DMS 273 treated with DMSO at 0.1 percent for 48 hours (cell line): Measurements from ENCODE around the gene NTHL1.

ENCODE experiments used
- DNase-seq: peaks from one replicate; lab custom pipeline; 2025; lab: John Stamatoyannopoulos, UW

NTHL1 gene

GRCh38 chr16:2083876-2084780 is 36.5 kb upstream of the NTHL1 start:
- no peak for DNase-seq

- DNase-seq, result no peak
Measured at GRCh38 chr16:2083409-2083808, 35.8 kb upstream of the NTHL1 start.

- DNase-seq, result no peak
Measured at GRCh38 chr16:2082983-2083364, 35.3 kb upstream of the NTHL1 start.

GRCh38 chr16:2082171-2082982 is 34.7 kb upstream of the NTHL1 start:
- DNase-seq, result no peak

- no peak for DNase-seq
Measured at GRCh38 chr16:2081201-2082084, 33.8 kb upstream of the NTHL1 start.

- no peak for DNase-seq
Measured at GRCh38 chr16:2079991-2080390, 32.4 kb upstream of the NTHL1 start.

- DNase-seq, result no peak
Measured at GRCh38 chr16:2079311-2079800, 31.7 kb upstream of the NTHL1 start.

- no peak for DNase-seq
Measured at GRCh38 chr16:2078691-2079090, 31.1 kb upstream of the NTHL1 start.

- no peak for DNase-seq
Measured at GRCh38 chr16:2078096-2078495, 30.5 kb upstream of the NTHL1 start.

- no peak for DNase-seq
Measured at GRCh38 chr16:2077696-2078095, 30.1 kb upstream of the NTHL1 start.

GRCh38 chr16:2077016-2077415 is 29.4 kb upstream of the NTHL1 start:
- no peak for DNase-seq

GRCh38 chr16:2076072-2076865 is 28.6 kb upstream of the NTHL1 start:
- no peak for DNase-seq

- DNase-seq, result no peak
Measured at GRCh38 chr16:2075631-2076030, 28.0 kb upstream of the NTHL1 start.

GRCh38 chr16:2074071-2074470 is 26.4 kb upstream of the NTHL1 start:
- no peak for DNase-seq

GRCh38 chr16:2072926-2073325 is 25.3 kb upstream of the NTHL1 start:
- no peak for DNase-seq

GRCh38 chr16:2071454-2072202 is 24.0 kb upstream of the NTHL1 start:
- DNase-seq, result no peak

GRCh38 chr16:2070576-2071453 is 23.2 kb upstream of the NTHL1 start:
- DNase-seq, result no peak

GRCh38 chr16:2066139-2066538 is 18.5 kb upstream of the NTHL1 start:
- no peak for DNase-seq

GRCh38 chr16:2064368-2064945 is 16.8 kb upstream of the NTHL1 start:
- DNase-seq, result no peak
